Neural cell (in vitro differentiated cells): ENCODE data around the gene VWA3B.

Source experiments
- EP300 ChIP-seq: fragments of 450-650 bp; conservative IDR thresholded peaks from 2 replicates; pipeline ENCODE4 v1.6.1; 2014; ENCODE audit warnings: antibody characterized with exemption, mild to moderate bottlenecking, moderate library complexity; ENCODE audit not compliant: poor library complexity, severe bottlenecking
- EZH2 ChIP-seq: fragments of 200-600, 300-800 bp; shearing (Covaris generic), sonication (generic); IDR thresholded peaks from 2 replicates; pipeline ENCODE4 v1.6.1; 2014; ENCODE audit warnings: antibody characterized with exemption, low read length, borderline replicate concordance, mild to moderate bottlenecking; ENCODE audit not compliant: insufficient read depth, poor library complexity, severe bottlenecking
- MXI1 ChIP-seq: fragments of 450-650 bp; conservative IDR thresholded peaks from 2 replicates; pipeline ENCODE4 v1.6.1; 2014; ENCODE audit warnings: antibody characterized with exemption, mild to moderate bottlenecking; ENCODE audit not compliant: poor library complexity, severe bottlenecking
- POLR2AphosphoS5 ChIP-seq: IDR thresholded peaks from 2 replicates; pipeline ENCODE4 v1.6.1; 2012
- RAD21 ChIP-seq: fragments of 450-650 bp; conservative IDR thresholded peaks from 2 replicates; pipeline ENCODE4 v1.6.1; 2014; ENCODE audit warnings: antibody characterized with exemption, mild to moderate bottlenecking, moderate library complexity
- SMC3 ChIP-seq: fragments of 450-650 bp; conservative IDR thresholded peaks from 2 replicates; pipeline ENCODE4 v1.6.1; 2014; ENCODE audit warnings: antibody characterized with exemption, mild to moderate bottlenecking, moderate library complexity; ENCODE audit not compliant: poor library complexity
- TAF1 ChIP-seq: IDR thresholded peaks from 2 replicates; pipeline ENCODE4 v1.6.1; 2012; ENCODE audit warnings: low read depth
- TF ChIP-seq, protein P1 (sequence below): fragments of 450-650 bp; IDR thresholded peaks from 2 replicates; pipeline ENCODE4 v1.5.1; 2014; ENCODE audit warnings: antibody characterized with exemption, mild to moderate bottlenecking, moderate library complexity; ENCODE audit not compliant: poor library complexity, severe bottlenecking

DNA sequence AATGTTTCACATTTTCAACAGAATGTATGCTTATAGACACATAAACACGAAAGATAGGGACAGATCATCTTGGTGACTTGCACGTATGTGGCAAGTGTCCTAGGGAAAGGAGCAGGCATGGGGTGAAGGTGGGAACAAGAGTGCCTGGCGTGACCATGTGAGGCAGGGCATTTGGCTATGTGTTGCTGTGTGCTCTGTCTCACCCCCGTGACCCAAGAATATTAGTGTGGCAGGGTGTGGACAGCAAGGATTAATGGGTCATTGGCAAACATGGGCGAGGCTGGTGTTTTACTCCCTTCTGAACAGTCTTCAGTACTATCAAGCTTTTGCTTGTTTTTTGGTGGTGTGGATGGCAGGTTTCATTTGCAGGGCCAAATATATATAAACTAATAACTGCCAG, 1.3 kb upstream of the VWA3B start:
- TF ChIP-seq, protein P1, sequence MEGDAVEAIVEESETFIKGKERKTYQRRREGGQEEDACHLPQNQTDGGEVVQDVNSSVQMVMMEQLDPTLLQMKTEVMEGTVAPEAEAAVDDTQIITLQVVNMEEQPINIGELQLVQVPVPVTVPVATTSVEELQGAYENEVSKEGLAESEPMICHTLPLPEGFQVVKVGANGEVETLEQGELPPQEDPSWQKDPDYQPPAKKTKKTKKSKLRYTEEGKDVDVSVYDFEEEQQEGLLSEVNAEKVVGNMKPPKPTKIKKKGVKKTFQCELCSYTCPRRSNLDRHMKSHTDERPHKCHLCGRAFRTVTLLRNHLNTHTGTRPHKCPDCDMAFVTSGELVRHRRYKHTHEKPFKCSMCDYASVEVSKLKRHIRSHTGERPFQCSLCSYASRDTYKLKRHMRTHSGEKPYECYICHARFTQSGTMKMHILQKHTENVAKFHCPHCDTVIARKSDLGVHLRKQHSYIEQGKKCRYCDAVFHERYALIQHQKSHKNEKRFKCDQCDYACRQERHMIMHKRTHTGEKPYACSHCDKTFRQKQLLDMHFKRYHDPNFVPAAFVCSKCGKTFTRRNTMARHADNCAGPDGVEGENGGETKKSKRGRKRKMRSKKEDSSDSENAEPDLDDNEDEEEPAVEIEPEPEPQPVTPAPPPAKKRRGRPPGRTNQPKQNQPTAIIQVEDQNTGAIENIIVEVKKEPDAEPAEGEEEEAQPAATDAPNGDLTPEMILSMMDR = no peak
- TF ChIP-seq SMC3 = no peak
- TF ChIP-seq POLR2AphosphoS5 = no peak
- no peak for TF ChIP-seq MXI1
- TF ChIP-seq EZH2 = no peak
- TF ChIP-seq TAF1 = no peak
- TF ChIP-seq RAD21 = no peak
- no peak for TF ChIP-seq EP300
